ENCODE data around the gene ZFHX3. TPM values are rescaled to one million over a fixed set of nuclear protein-coding genes. Genes with fewer than 3 reads are reported as not detected.
A peak's percentile ranks its signal among the peaks of the same experiment; 100 is the strongest.

The ZFHX3 gene
- total RNA-seq, 3 donors from 2014 or later: 13.8 to 36.0 (median 15.5) TPM

GRCh38 chr16:72944757-72945485, 103.0 kb downstream of the ZFHX3 start:
- no peaks in the 10 kb centered on the region for H3K9me3 ChIP-seq
- intact Hi-C loops (cut with DNase I, micrococcal nuclease): no loop called here
- no peak for ATAC-seq
- TF ChIP-seq CTCF (IDR thresholded peaks at IDR 0.05): no peak
- no peak overlapping the region for H3K4me3 ChIP-seq
- H3K4me1 ChIP-seq (ENCODE audit: low read depth): no peaks in the 10 kb centered on the region
- H3K36me3 ChIP-seq (ENCODE audit: low read depth): no peaks in the 10 kb centered on the region
- DNase-seq: no peak

GRCh38 chr16:72942021-72942420, 105.9 kb downstream of the ZFHX3 start:
- TF ChIP-seq CTCF (IDR thresholded peaks at IDR 0.05): no peak
- Histone ChIP-seq H3K36me3 (ENCODE audit: low read depth) (no peaks in the 10 kb centered on the region), H3K4me3 (no peak overlapping the region), H3K4me1 (ENCODE audit: low read depth) (peaks cover 8% of the 10 kb centered on the region), H3K9me3 (no peaks in the 10 kb centered on the region)
- peak; percentile 59 for ATAC-seq
- no peak for DNase-seq
- intact Hi-C loops (cut with DNase I, micrococcal nuclease): no loop called here

GRCh38 chr16:72940886-72941285, 107.0 kb downstream of the ZFHX3 start:
- peaks cover 8% of the 10 kb centered on the region for H3K4me1 ChIP-seq (ENCODE audit: low read depth)
- no peak for TF ChIP-seq CTCF (IDR thresholded peaks at IDR 0.05)
- H3K36me3 ChIP-seq (ENCODE audit: low read depth): no peaks in the 10 kb centered on the region
- no peaks in the 10 kb centered on the region for H3K9me3 ChIP-seq
- ATAC-seq (no peak), DNase-seq (no peak)
- intact Hi-C loops (cut with DNase I, micrococcal nuclease): no loop called here
- H3K4me3 ChIP-seq: no peak overlapping the region

GRCh38 chr16:72939247-72939646, 108.7 kb downstream of the ZFHX3 start:
- ATAC-seq (peak; percentile 82), DNase-seq (peak in 2 of 3 donors; percentile 43 to 64)
- Histone ChIP-seq H3K4me3 (no peak overlapping the region), H3K9me3 (no peaks in the 10 kb centered on the region), H3K4me1 (ENCODE audit: low read depth) (peaks cover 10% of the 10 kb centered on the region), H3K36me3 (ENCODE audit: low read depth) (no peaks in the 10 kb centered on the region)
- TF ChIP-seq CTCF (IDR thresholded peaks at IDR 0.05): no peak
- intact Hi-C loops (cut with DNase I, micrococcal nuclease): no loop called here

- ATAC-seq: peak; percentile 75
- peaks cover 13% of the 10 kb centered on the region for H3K4me1 ChIP-seq (ENCODE audit: low read depth)
- no peaks in the 10 kb centered on the region for H3K9me3 ChIP-seq
- H3K4me3 ChIP-seq: no peak overlapping the region
- no peak for TF ChIP-seq CTCF (IDR thresholded peaks at IDR 0.05)
- intact Hi-C loops (cut with DNase I, micrococcal nuclease): no loop called here
- peak; percentile 44 to 80 (median 52) for DNase-seq
- H3K36me3 ChIP-seq (ENCODE audit: low read depth): no peaks in the 10 kb centered on the region
These were observed 109.1 kb downstream of the ZFHX3 start for GRCh38 chr16:72938795-72939164.

Measured in mucosa of descending colon (tissue), 3 donors.